Gastrocnemius medialis (tissue), 4 donors: Measurements from ENCODE around the gene CFAP77.

Experiments
- POLR2A ChIP-seq, 2 donors: fragments of 450-650 bp; IDR thresholded peaks; one replicate each; pipeline ENCODE4 v1.6.1; 2017; ENCODE audit warnings: antibody characterized with exemption in 2 of 2, mild to moderate bottlenecking in 2 of 2, moderate library complexity in 2 of 2
- TF ChIP-seq, protein P1 (sequence below), 5 experiments: fragments of 450-650 bp in 3 of 5; fragments of 200-600 bp in 2 of 5; sonication (generic) in 2 of 5; IDR thresholded peaks in 4 of 5; conservative IDR thresholded peaks in 1 of 5; 1 replicate in 4 of 5; 2 replicates in 1 of 5; pipeline ENCODE4 v1.5.1; 2016 to 2019; ENCODE audit warnings: antibody characterized with exemption in 5 of 5, mild to moderate bottlenecking in 3 of 5, moderate library complexity in 3 of 5

DNA sequence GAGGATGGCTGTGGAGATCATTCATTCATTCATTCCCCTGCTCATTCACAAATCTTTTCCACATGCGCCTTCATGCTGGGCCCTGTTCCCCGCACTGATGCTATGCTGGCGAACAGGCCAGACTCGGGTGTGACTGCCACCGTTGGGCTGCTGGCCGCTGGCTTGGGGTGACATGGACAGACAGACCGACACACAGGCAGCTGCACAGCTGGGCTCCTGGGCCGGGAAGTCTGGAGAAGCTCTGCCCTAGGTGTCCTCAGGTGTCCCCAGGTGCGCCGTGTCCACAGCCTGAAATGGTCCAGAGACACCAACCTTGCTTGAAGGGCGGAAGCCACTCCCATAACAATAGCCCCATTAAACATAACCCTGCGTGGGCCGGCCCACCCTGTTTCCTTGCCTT is 137.4 kb downstream of the CFAP77 start:
- TF ChIP-seq, protein P1, sequence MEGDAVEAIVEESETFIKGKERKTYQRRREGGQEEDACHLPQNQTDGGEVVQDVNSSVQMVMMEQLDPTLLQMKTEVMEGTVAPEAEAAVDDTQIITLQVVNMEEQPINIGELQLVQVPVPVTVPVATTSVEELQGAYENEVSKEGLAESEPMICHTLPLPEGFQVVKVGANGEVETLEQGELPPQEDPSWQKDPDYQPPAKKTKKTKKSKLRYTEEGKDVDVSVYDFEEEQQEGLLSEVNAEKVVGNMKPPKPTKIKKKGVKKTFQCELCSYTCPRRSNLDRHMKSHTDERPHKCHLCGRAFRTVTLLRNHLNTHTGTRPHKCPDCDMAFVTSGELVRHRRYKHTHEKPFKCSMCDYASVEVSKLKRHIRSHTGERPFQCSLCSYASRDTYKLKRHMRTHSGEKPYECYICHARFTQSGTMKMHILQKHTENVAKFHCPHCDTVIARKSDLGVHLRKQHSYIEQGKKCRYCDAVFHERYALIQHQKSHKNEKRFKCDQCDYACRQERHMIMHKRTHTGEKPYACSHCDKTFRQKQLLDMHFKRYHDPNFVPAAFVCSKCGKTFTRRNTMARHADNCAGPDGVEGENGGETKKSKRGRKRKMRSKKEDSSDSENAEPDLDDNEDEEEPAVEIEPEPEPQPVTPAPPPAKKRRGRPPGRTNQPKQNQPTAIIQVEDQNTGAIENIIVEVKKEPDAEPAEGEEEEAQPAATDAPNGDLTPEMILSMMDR (IDR thresholded peaks at IDR 0.05 in 4 of 5, conservative IDR thresholded peaks at IDR 0.05 in 1 of 5), result no peak
- TF ChIP-seq POLR2A (IDR thresholded peaks at IDR 0.05), result no peak
